OCI-LY1 (cell line): ENCODE data around the gene NPTX1.

Source experiments
- H2AFZ ChIP-seq: fragments of 200-600 bp; sonication (generic), shearing (Covaris generic); 2 replicates; pipeline ENCODE4 v1.6.0; 2014; ENCODE audit warnings: antibody characterized with exemption, mild to moderate bottlenecking, low read length
- H3F3A ChIP-seq: fragments of 200-600 bp; sonication (generic), shearing (Covaris generic); 2 replicates; pipeline ENCODE4 v1.6.0; 2014; ENCODE audit warnings: mild to moderate bottlenecking, antibody characterized with exemption, low read length, moderate library complexity; ENCODE audit not compliant: insufficient read depth
- H3K27ac ChIP-seq: fragments of 200-600 bp; sonication (generic); 2 replicates; pipeline ENCODE4 v1.5.1; 2014; ENCODE audit warnings: low read length, mixed run types, mild to moderate bottlenecking, low read depth; ENCODE audit not compliant: poor library complexity, severe bottlenecking
- H3K27me3 ChIP-seq: fragments of 200-600 bp; sonication (generic); 2 replicates; pipeline ENCODE4 v1.6.0; 2014; ENCODE audit warnings: antibody characterized with exemption, mild to moderate bottlenecking, low read length, moderate library complexity; ENCODE audit not compliant: insufficient read depth
- H3K36me3 ChIP-seq: fragments of 200-600 bp; sonication (generic); 2 replicates; pipeline ENCODE4 v1.6.1; 2014; ENCODE audit warnings: mild to moderate bottlenecking, antibody characterized with exemption, low read length, moderate library complexity, mixed read lengths; ENCODE audit not compliant: insufficient read depth
- H3K4me1 ChIP-seq: fragments of 200-600 bp; sonication (generic); 2 replicates; pipeline ENCODE4 v1.5.1; 2014; ENCODE audit warnings: mild to moderate bottlenecking, low read length, moderate library complexity; ENCODE audit not compliant: insufficient read depth, severe bottlenecking
- H3K4me2 ChIP-seq: fragments of 200-600 bp; sonication (generic), shearing (Covaris generic); 2 replicates; pipeline ENCODE4 v1.6.1; 2014; ENCODE audit warnings: low read length
- H3K4me3 ChIP-seq: fragments of 200-600 bp; sonication (generic); 2 replicates; pipeline ENCODE4 v1.5.1; 2014; ENCODE audit warnings: low read length, low read depth, mild to moderate bottlenecking, mixed read lengths; ENCODE audit not compliant: poor library complexity, severe bottlenecking
- H3K79me2 ChIP-seq: fragments of 200-600 bp; shearing (Covaris generic); 2 replicates; pipeline ENCODE4 v1.6.1; 2016; ENCODE audit warnings: mixed run types, low read length, mixed read lengths; ENCODE audit not compliant: insufficient read depth
- H3K9ac ChIP-seq: fragments of 200-600 bp; sonication (generic), shearing (Covaris generic); 2 replicates; pipeline ENCODE4 v1.6.1; 2014; ENCODE audit warnings: mild to moderate bottlenecking, low read length, mixed read lengths
- H3K9me2 ChIP-seq: fragments of 200-600 bp; sonication (generic), shearing (Covaris generic); 2 replicates; pipeline ENCODE4 v1.6.1; 2014; ENCODE audit warnings: low read depth, mild to moderate bottlenecking, low read length, mixed read lengths
- H3K9me3 ChIP-seq: fragments of 200-600 bp; shearing (Covaris generic); 2 replicates; pipeline ENCODE4 v1.6.1; 2014; ENCODE audit warnings: low read length, mixed read lengths
- H4K20me1 ChIP-seq: fragments of 200-600 bp; sonication (generic), shearing (Covaris generic); 2 replicates; pipeline ENCODE4 v1.6.0; 2016; ENCODE audit warnings: mild to moderate bottlenecking, low read length; ENCODE audit not compliant: insufficient read depth
- EZH2 ChIP-seq: fragments of 200-600 bp; sonication (generic), shearing (Covaris generic); IDR thresholded peaks from 2 replicates; pipeline ENCODE4 v1.8.0; 2017; ENCODE audit warnings: borderline replicate concordance, mixed run types, mild to moderate bottlenecking, antibody characterized with exemption, low read length, moderate library complexity, mixed read lengths
- TF ChIP-seq, protein P1 (sequence below): fragments of 200-600 bp; sonication (generic), shearing (Covaris generic); IDR thresholded peaks from 2 replicates; pipeline ENCODE4 v1.5.1; 2017; ENCODE audit warnings: mild to moderate bottlenecking, antibody characterized with exemption, low read length, moderate library complexity, mixed read lengths

The NPTX1 gene

DNA sequence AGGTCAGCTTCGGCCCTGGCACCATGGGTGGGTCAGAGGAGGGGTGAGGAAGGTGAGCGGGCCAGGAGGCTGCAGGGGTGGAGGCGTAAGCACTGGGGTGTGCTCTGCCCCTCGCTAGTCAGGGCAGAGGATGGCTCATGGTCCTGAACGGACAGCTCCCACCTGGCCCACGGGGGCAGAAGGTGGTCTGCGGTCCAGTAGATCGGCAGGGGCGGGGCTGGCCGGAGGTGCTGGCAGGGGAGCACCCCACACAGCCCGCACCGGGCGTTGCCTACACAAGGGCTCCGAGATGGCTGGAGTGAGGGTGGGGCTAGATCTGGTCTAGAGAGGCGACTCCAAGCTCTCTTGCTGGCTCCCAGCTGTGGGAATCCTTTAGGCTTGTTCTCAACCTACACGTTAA is 8.2 kb downstream of the NPTX1 start:
- Histone ChIP-seq H3K27ac (no peak overlapping the region), H3K9me3 (no peaks in the 10 kb centered on the region), H2AFZ (no peak overlapping the region), H3F3A (no peaks in the 10 kb centered on the region), H3K79me2 (no peaks in the 10 kb centered on the region), H3K4me1 (no peaks in the 10 kb centered on the region), H4K20me1 (no peaks in the 10 kb centered on the region), H3K4me2 (no peak overlapping the region), H3K36me3 (no peaks in the 10 kb centered on the region), H3K4me3 (no peak overlapping the region), H3K9me2 (no peaks in the 10 kb centered on the region), H3K9ac (no peak overlapping the region), H3K27me3 (peaks cover 19% of the 10 kb centered on the region; the same call in 1 of the 2 replicates)
- no peak for TF ChIP-seq EZH2
- TF ChIP-seq, protein P1, sequence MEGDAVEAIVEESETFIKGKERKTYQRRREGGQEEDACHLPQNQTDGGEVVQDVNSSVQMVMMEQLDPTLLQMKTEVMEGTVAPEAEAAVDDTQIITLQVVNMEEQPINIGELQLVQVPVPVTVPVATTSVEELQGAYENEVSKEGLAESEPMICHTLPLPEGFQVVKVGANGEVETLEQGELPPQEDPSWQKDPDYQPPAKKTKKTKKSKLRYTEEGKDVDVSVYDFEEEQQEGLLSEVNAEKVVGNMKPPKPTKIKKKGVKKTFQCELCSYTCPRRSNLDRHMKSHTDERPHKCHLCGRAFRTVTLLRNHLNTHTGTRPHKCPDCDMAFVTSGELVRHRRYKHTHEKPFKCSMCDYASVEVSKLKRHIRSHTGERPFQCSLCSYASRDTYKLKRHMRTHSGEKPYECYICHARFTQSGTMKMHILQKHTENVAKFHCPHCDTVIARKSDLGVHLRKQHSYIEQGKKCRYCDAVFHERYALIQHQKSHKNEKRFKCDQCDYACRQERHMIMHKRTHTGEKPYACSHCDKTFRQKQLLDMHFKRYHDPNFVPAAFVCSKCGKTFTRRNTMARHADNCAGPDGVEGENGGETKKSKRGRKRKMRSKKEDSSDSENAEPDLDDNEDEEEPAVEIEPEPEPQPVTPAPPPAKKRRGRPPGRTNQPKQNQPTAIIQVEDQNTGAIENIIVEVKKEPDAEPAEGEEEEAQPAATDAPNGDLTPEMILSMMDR, result no peak

DNA sequence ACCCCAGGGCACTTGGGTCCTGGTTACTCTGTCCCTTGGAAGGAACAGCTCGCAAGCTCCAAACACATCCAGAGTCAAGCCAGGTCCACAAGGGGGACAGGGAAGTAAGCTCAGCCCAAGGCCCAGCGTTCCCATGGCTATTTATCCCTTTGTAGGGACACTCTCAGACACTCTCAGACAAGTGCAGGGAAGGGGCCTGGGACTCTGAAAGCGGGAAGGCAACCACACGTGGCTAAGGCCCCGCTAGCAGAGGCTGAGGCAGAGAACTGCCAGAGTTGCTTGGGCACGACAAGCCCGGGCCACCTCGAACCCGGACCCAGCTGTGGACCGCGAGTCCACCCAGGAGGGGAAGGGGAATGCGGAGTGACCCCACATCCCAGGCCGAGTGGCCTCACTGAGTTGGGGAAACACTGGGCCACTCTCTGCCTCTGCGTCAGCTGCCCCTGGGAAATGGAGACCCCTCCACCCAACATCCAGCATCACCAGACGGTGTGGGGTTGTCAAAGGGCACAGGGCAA is 10.2 kb downstream of the NPTX1 start:
- H3K9me3 ChIP-seq, result no peaks in the 10 kb centered on the region
- TF ChIP-seq, protein P1, result no peak
- TF ChIP-seq EZH2, result no peak
- H3K79me2 ChIP-seq, result no peaks in the 10 kb centered on the region
- H3K4me1 ChIP-seq, result no peaks in the 10 kb centered on the region
- no peaks in the 10 kb centered on the region for H4K20me1 ChIP-seq
- no peaks in the 10 kb centered on the region for H3F3A ChIP-seq
- no peak overlapping the region for H3K4me3 ChIP-seq
- no peaks in the 10 kb centered on the region for H3K36me3 ChIP-seq
- H2AFZ ChIP-seq, result no peak overlapping the region
- no peaks in the 10 kb centered on the region for H3K9me2 ChIP-seq
- no peak overlapping the region for H3K27ac ChIP-seq
- no peak overlapping the region for H3K4me2 ChIP-seq
- peaks cover 14% of the 10 kb centered on the region; the same call in 1 of the 2 replicates for H3K27me3 ChIP-seq
- H3K9ac ChIP-seq, result no peak overlapping the region

DNA sequence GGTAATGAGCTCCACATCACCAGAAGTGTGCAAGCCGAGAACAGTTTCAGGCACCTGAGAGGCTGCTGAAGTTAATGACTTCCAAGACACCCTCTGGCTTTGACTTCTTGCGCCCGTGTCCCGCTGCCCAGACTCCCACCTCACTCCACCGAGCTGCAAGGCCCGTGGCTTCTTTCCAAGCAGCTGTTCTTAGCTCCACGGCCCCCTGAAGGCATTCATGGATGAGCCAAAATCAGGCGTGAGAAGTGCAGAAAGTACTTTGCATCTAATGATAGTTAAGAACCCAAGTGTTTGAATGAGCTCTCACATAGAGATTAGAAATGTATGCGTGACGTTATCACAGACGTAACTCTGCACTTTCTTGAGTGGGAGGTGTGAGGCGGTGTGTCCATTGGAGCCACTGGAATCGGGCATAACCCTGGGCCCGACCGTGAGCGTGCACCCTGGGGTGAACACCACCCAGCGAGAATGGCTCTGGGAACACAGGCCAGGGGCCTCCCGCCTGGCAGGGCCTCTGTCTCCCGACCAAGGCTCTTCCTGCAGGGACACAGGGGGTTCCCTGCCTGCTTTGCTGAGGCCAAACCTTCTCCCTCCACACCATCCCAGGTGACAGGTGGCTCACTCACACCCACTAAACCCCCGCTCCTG is 11.0 kb downstream of the NPTX1 start:
- no peaks in the 10 kb centered on the region for H3K36me3 ChIP-seq
- H3K27ac ChIP-seq, result no peak overlapping the region
- H3K9ac ChIP-seq, result no peak overlapping the region
- no peak overlapping the region for H3K4me3 ChIP-seq
- H2AFZ ChIP-seq, result no peak overlapping the region
- H3K9me3 ChIP-seq, result no peaks in the 10 kb centered on the region
- H3K4me2 ChIP-seq, result no peak overlapping the region
- H3F3A ChIP-seq, result no peaks in the 10 kb centered on the region
- H4K20me1 ChIP-seq, result no peaks in the 10 kb centered on the region
- H3K9me2 ChIP-seq, result no peaks in the 10 kb centered on the region
- TF ChIP-seq EZH2, result no peak
- TF ChIP-seq, protein P1, result no peak
- peaks cover 14% of the 10 kb centered on the region; the same call in 1 of the 2 replicates for H3K27me3 ChIP-seq
- H3K4me1 ChIP-seq, result no peaks in the 10 kb centered on the region
- H3K79me2 ChIP-seq, result no peaks in the 10 kb centered on the region
